Glomerular visceral epithelial cell (primary cell): ENCODE data around the gene FAM222A.
A peak's percentile ranks its signal among the peaks of the same experiment; 100 is the strongest.

Experiments
- DNase-seq: peaks from one replicate; pipeline ENCODE4 v3.0.0-alpha.2; 2016; ENCODE audit errors: extremely low spot score

FAM222A gene

GRCh38 chr12:109713187-109714070 is at the start of gene FAM222A:
Gene FAM222A (plus strand): TSS chr12:109713825. CDS start chr12:109744147, 30,322 bp downstream.
- DNase-seq = peak; percentile 94

GRCh38 chr12:109664402-109664801 is 49.2 kb upstream of the FAM222A start:
- DNase-seq = no peak

GRCh38 chr12:109666068-109666467 is 47.6 kb upstream of the FAM222A start:
- no peak for DNase-seq

- no peak for DNase-seq
Measured at GRCh38 chr12:109670731-109671130, 42.9 kb upstream of the FAM222A start.

GRCh38 chr12:109671502-109671901 is 42.1 kb upstream of the FAM222A start:
- DNase-seq = no peak

- DNase-seq = no peak
Measured at GRCh38 chr12:109673379-109673778, 40.2 kb upstream of the FAM222A start.

- DNase-seq = no peak
Measured at GRCh38 chr12:109673884-109674283, 39.7 kb upstream of the FAM222A start.

GRCh38 chr12:109675411-109675810 is 38.2 kb upstream of the FAM222A start:
- no peak for DNase-seq

- no peak for DNase-seq
Measured at GRCh38 chr12:109677279-109677691, 36.3 kb upstream of the FAM222A start.

GRCh38 chr12:109678719-109679118 is 34.9 kb upstream of the FAM222A start:
- no peak for DNase-seq

GRCh38 chr12:109679501-109680263 is 33.9 kb upstream of the FAM222A start:
- DNase-seq = no peak

- DNase-seq = no peak
Measured at GRCh38 chr12:109680264-109681005, 33.2 kb upstream of the FAM222A start.

GRCh38 chr12:109681986-109682707 is 31.5 kb upstream of the FAM222A start:
- no peak for DNase-seq

- DNase-seq = no peak
Measured at GRCh38 chr12:109682708-109683060, 30.9 kb upstream of the FAM222A start.

GRCh38 chr12:109683316-109683715 is 30.3 kb upstream of the FAM222A start:
- no peak for DNase-seq

- no peak for DNase-seq
Measured at GRCh38 chr12:109685574-109686447, 27.8 kb upstream of the FAM222A start.

GRCh38 chr12:109686523-109686922 is 27.1 kb upstream of the FAM222A start:
- no peak for DNase-seq

GRCh38 chr12:109687250-109687649 is 26.4 kb upstream of the FAM222A start:
- no peak for DNase-seq

- DNase-seq = no peak
Measured at GRCh38 chr12:109689426-109689825, 24.2 kb upstream of the FAM222A start.

- DNase-seq = no peak
Measured at GRCh38 chr12:109693160-109693559, 20.5 kb upstream of the FAM222A start.
